ENCODE data around the gene KRT26.

KRT26 gene

GRCh38 chr17:40763752-40764151 lies 8.2 kb downstream of the KRT26 start:
- Histone ChIP-seq H3K4me3 (ENCODE audit: insufficient read depth in 1 of 2, low read depth in 1 of 2, low read length in 2 of 2) (no peak overlapping the region), H3K4me1 (ENCODE audit: control insufficient read depth, insufficient read depth, low read depth, low read length) (no peaks in the 10 kb centered on the region), H3K27ac (ENCODE audit: low read length, poor library complexity, severe bottlenecking) (no peak overlapping the region), H2BK5ac (ENCODE audit: low read depth, low read length, poor library complexity, severe bottlenecking) (no peak overlapping the region), H3K79me1 (replicated peaks; ENCODE audit: low read length, poor library complexity, severe bottlenecking) (no peaks in the 10 kb centered on the region), H3K14ac (ENCODE audit: low read length in 2 of 2) (no peak overlapping the region), H3K18ac (ENCODE audit: low read depth in 1 of 2, low read length in 2 of 2) (no peak overlapping the region), H3K9ac (ENCODE audit: low read length) (no peak overlapping the region), H3K4ac (ENCODE audit: low read depth in 1 of 2, low read length in 2 of 2) (no peak overlapping the region), H2AFZ (ENCODE audit: low read depth, low read length) (no peak overlapping the region), H2BK15ac (ENCODE audit: low read depth, poor library complexity, severe bottlenecking) (no peak overlapping the region), H4K8ac (ENCODE audit: low read length) (no peak overlapping the region), H3K9me3 (ENCODE audit: control insufficient read depth, low read length) (peaks cover 68% of the 10 kb centered on the region), H3K27me3 (ENCODE audit: control insufficient read depth in 1 of 2, insufficient read depth in 1 of 2, low read length in 2 of 2) (no peaks in the 10 kb centered on the region), H3K23ac (ENCODE audit: low read length in 2 of 2) (no peak overlapping the region), H3K36me3 (ENCODE audit: control insufficient read depth in 1 of 2, insufficient read depth in 2 of 2, low read depth in 1 of 2, low read length in 2 of 2) (no peaks in the 10 kb centered on the region), H2AK5ac (ENCODE audit: low read length, severe bottlenecking) (no peak overlapping the region), H3K4me2 (ENCODE audit: low read length, poor library complexity, severe bottlenecking) (no peak overlapping the region), H2BK12ac (ENCODE audit: low read length in 2 of 2) (no peak overlapping the region), H2BK120ac (ENCODE audit: low read depth, low read length) (no peak overlapping the region), H4K91ac (ENCODE audit: low read length) (no peak overlapping the region)
- DNase-seq = no peak
- no CpG with 5 or more reads among the region's 1 CpG for WGBS

- Histone ChIP-seq H2AFZ (ENCODE audit: low read depth, low read length) (no peak overlapping the region), H4K91ac (ENCODE audit: low read length) (no peak overlapping the region), H3K14ac (ENCODE audit: low read length in 2 of 2) (no peak overlapping the region), H2BK5ac (ENCODE audit: low read depth, low read length, poor library complexity, severe bottlenecking) (no peak overlapping the region), H3K23ac (ENCODE audit: low read length in 2 of 2) (no peak overlapping the region), H3K9me3 (ENCODE audit: control insufficient read depth, low read length) (peaks cover 76% of the 10 kb centered on the region), H3K9ac (ENCODE audit: low read length) (no peak overlapping the region), H3K4ac (ENCODE audit: low read depth in 1 of 2, low read length in 2 of 2) (no peak overlapping the region), H3K4me3 (ENCODE audit: insufficient read depth in 1 of 2, low read depth in 1 of 2, low read length in 2 of 2) (no peak overlapping the region), H2BK120ac (ENCODE audit: low read depth, low read length) (no peak overlapping the region), H2BK15ac (ENCODE audit: low read depth, poor library complexity, severe bottlenecking) (no peak overlapping the region), H3K4me1 (ENCODE audit: control insufficient read depth, insufficient read depth, low read depth, low read length) (no peaks in the 10 kb centered on the region), H4K8ac (ENCODE audit: low read length) (no peak overlapping the region), H3K79me1 (replicated peaks; ENCODE audit: low read length, poor library complexity, severe bottlenecking) (no peaks in the 10 kb centered on the region), H3K27me3 (ENCODE audit: control insufficient read depth in 1 of 2, insufficient read depth in 1 of 2, low read length in 2 of 2) (no peaks in the 10 kb centered on the region), H3K36me3 (ENCODE audit: control insufficient read depth in 1 of 2, insufficient read depth in 2 of 2, low read depth in 1 of 2, low read length in 2 of 2) (no peaks in the 10 kb centered on the region), H2BK12ac (ENCODE audit: low read length in 2 of 2) (no peak overlapping the region), H2AK5ac (ENCODE audit: low read length, severe bottlenecking) (no peak overlapping the region), H3K27ac (ENCODE audit: low read length, poor library complexity, severe bottlenecking) (no peak overlapping the region), H3K4me2 (ENCODE audit: low read length, poor library complexity, severe bottlenecking) (no peak overlapping the region), H3K18ac (ENCODE audit: low read depth in 1 of 2, low read length in 2 of 2) (no peak overlapping the region)
- WGBS = no CpG with 5 or more reads among the region's 1 CpG
- DNase-seq = no peak
Observed at GRCh38 chr17:40760105-40761016, 11.6 kb downstream of the KRT26 start.

- Histone ChIP-seq H3K4ac (ENCODE audit: low read depth in 1 of 2, low read length in 2 of 2) (no peak within 1 kb of the TSS), H4K91ac (ENCODE audit: low read length) (no peak within 1 kb of the TSS), H3K27me3 (ENCODE audit: control insufficient read depth in 1 of 2, insufficient read depth in 1 of 2, low read length in 2 of 2) (peaks cover 0 to 19% of the 10 kb centered on the region in 2 experiments), H3K4me2 (ENCODE audit: low read length, poor library complexity, severe bottlenecking) (no peak within 1 kb of the TSS), H3K36me3 (ENCODE audit: control insufficient read depth in 1 of 2, insufficient read depth in 2 of 2, low read depth in 1 of 2, low read length in 2 of 2) (no peaks in the 10 kb centered on the region), H3K4me3 (ENCODE audit: insufficient read depth in 1 of 2, low read depth in 1 of 2, low read length in 2 of 2) (no peak within 1 kb of the TSS), H3K27ac (ENCODE audit: low read length, poor library complexity, severe bottlenecking) (no peak within 1 kb of the TSS), H2BK120ac (ENCODE audit: low read depth, low read length) (no peak within 1 kb of the TSS), H2AFZ (ENCODE audit: low read depth, low read length) (no peak within 1 kb of the TSS), H2BK15ac (ENCODE audit: low read depth, poor library complexity, severe bottlenecking) (no peak within 1 kb of the TSS), H2BK12ac (ENCODE audit: low read length in 2 of 2) (no peak within 1 kb of the TSS), H3K14ac (ENCODE audit: low read length in 2 of 2) (no peak within 1 kb of the TSS), H3K23ac (ENCODE audit: low read length in 2 of 2) (no peak within 1 kb of the TSS), H2AK5ac (ENCODE audit: low read length, severe bottlenecking) (no peak within 1 kb of the TSS), H2BK5ac (ENCODE audit: low read depth, low read length, poor library complexity, severe bottlenecking) (no peak within 1 kb of the TSS), H3K79me1 (replicated peaks; ENCODE audit: low read length, poor library complexity, severe bottlenecking) (no peaks in the 10 kb centered on the region), H3K9me3 (ENCODE audit: control insufficient read depth, low read length) (peaks cover 29% of the 10 kb centered on the region), H3K9ac (ENCODE audit: low read length) (no peak within 1 kb of the TSS), H3K4me1 (ENCODE audit: control insufficient read depth, insufficient read depth, low read depth, low read length) (no peaks in the 10 kb centered on the region), H3K18ac (ENCODE audit: low read depth in 1 of 2, low read length in 2 of 2) (no peak within 1 kb of the TSS), H4K8ac (ENCODE audit: low read length) (no peak within 1 kb of the TSS)
- no peak for DNase-seq
- 93% methylated on average over 3 of the region's 4 CpGs for WGBS
Observed at GRCh38 chr17:40755231-40755630, 16.8 kb downstream of the KRT26 start, which contains the start of gene KRT25. TSS of gene KRT25 (minus strand) at chr17:40755331. CDS start at chr17:40755271, 60 bp downstream.

- Histone ChIP-seq H3K4me3 (ENCODE audit: insufficient read depth in 1 of 2, low read depth in 1 of 2, low read length in 2 of 2) (no peak overlapping the region), H3K4me1 (ENCODE audit: control insufficient read depth, insufficient read depth, low read depth, low read length) (no peaks in the 10 kb centered on the region), H2AK5ac (ENCODE audit: low read length, severe bottlenecking) (no peak overlapping the region), H4K8ac (ENCODE audit: low read length) (no peak overlapping the region), H3K4ac (ENCODE audit: low read depth in 1 of 2, low read length in 2 of 2) (no peak overlapping the region), H3K27ac (ENCODE audit: low read length, poor library complexity, severe bottlenecking) (no peak overlapping the region), H3K18ac (ENCODE audit: low read depth in 1 of 2, low read length in 2 of 2) (no peak overlapping the region), H2AFZ (ENCODE audit: low read depth, low read length) (no peak overlapping the region), H4K91ac (ENCODE audit: low read length) (no peak overlapping the region), H2BK120ac (ENCODE audit: low read depth, low read length) (no peak overlapping the region), H3K9me3 (ENCODE audit: control insufficient read depth, low read length) (peaks cover 15% of the 10 kb centered on the region), H3K9ac (ENCODE audit: low read length) (no peak overlapping the region), H3K79me1 (replicated peaks; ENCODE audit: low read length, poor library complexity, severe bottlenecking) (no peaks in the 10 kb centered on the region), H2BK5ac (ENCODE audit: low read depth, low read length, poor library complexity, severe bottlenecking) (no peak overlapping the region), H3K36me3 (ENCODE audit: control insufficient read depth in 1 of 2, insufficient read depth in 2 of 2, low read depth in 1 of 2, low read length in 2 of 2) (no peaks in the 10 kb centered on the region), H2BK12ac (ENCODE audit: low read length in 2 of 2) (no peak overlapping the region), H2BK15ac (ENCODE audit: low read depth, poor library complexity, severe bottlenecking) (no peak overlapping the region), H3K23ac (ENCODE audit: low read length in 2 of 2) (no peak overlapping the region), H3K14ac (ENCODE audit: low read length in 2 of 2) (no peak overlapping the region), H3K4me2 (ENCODE audit: low read length, poor library complexity, severe bottlenecking) (no peak overlapping the region), H3K27me3 (ENCODE audit: control insufficient read depth in 1 of 2, insufficient read depth in 1 of 2, low read length in 2 of 2) (peaks cover 0 to 20% of the 10 kb centered on the region in 2 experiments)
- 84% methylated on average over 2 of the region's 3 CpGs for WGBS
- DNase-seq = no peak
Observed at GRCh38 chr17:40753804-40754203, 18.2 kb downstream of the KRT26 start.
